CD14-positive monocyte (primary cell): ENCODE results near the gene MUC20. TPM values are rescaled to one million over a fixed set of nuclear protein-coding genes. Genes with fewer than 3 reads are reported as not detected.

Experiments used
- DNase-seq, 3 donors: peaks; one replicate each; pipeline ENCODE4 v3.0.0-alpha.2; 2011 to 2022
- H2AFZ ChIP-seq: 2 replicates; pipeline ENCODE4 v1.6.0; 2012; ENCODE audit warnings: mild to moderate bottlenecking, low read depth, low read length, inconsistent platforms; ENCODE audit not compliant: insufficient read depth, poor library complexity, severe bottlenecking
- H3K27ac ChIP-seq, 2 donors: 1 replicate in 1 of 2; 2 replicates in 1 of 2; pipeline ENCODE4 v1.5.1; 2012 to 2013; ENCODE audit warnings: low read length in 2 of 2, control low read depth in 1 of 2, inconsistent platforms in 1 of 2, low read depth in 1 of 2, mild to moderate bottlenecking in 1 of 2
- H3K27me3 ChIP-seq, 2 donors: one replicate each; pipeline versions ENCODE4 v1.6.0 to v1.6.1; 2011 to 2013; ENCODE audit warnings: low read length in 2 of 2; ENCODE audit not compliant: control insufficient read depth in 2 of 2, insufficient read depth in 2 of 2
- H3K36me3 ChIP-seq, 2 donors: replicated peaks in 1 of 2; 1 replicate in 1 of 2; 2 replicates in 1 of 2; pipeline versions ENCODE4 v1.5.1 to v1.6.1; 2012 to 2013; ENCODE audit warnings: low read length in 2 of 2, control low read depth in 1 of 2, inconsistent platforms in 1 of 2, mild to moderate bottlenecking in 1 of 2; ENCODE audit not compliant: insufficient read depth in 2 of 2, control insufficient read depth in 1 of 2
- H3K4me1 ChIP-seq, 2 donors: 1 replicate in 1 of 2; 2 replicates in 1 of 2; pipeline versions ENCODE4 v1.5.1 to v1.6.1; 2012 to 2013; ENCODE audit warnings: low read length in 2 of 2, control low read depth in 1 of 2, inconsistent platforms in 1 of 2, mild to moderate bottlenecking in 1 of 2, moderate library complexity in 1 of 2; ENCODE audit not compliant: insufficient read depth in 2 of 2, control insufficient read depth in 1 of 2
- H3K4me2 ChIP-seq: replicated peaks from 2 replicates; pipeline ENCODE3; 2012; ENCODE audit warnings: low read length, moderate library complexity, mild to moderate bottlenecking; ENCODE audit not compliant: poor library complexity, severe bottlenecking; ENCODE audit errors: extremely low read depth
- H3K4me3 ChIP-seq, 3 experiments: fragments of 200-600 bp in 1 of 3; sonication (generic) in 1 of 3; replicated peaks in 1 of 3; 1 replicate in 2 of 3; 2 replicates in 1 of 3; pipeline ENCODE4 v1.5.1; 2011 to 2013; ENCODE audit warnings: low read length in 3 of 3, mild to moderate bottlenecking in 3 of 3, control low read depth in 2 of 3, low read depth in 2 of 3, inconsistent platforms in 1 of 3, moderate library complexity in 1 of 3
- H3K79me2 ChIP-seq: 2 replicates; pipeline ENCODE4 v1.6.0; 2012; ENCODE audit warnings: mild to moderate bottlenecking, control low read depth, inconsistent platforms, low read length, moderate library complexity; ENCODE audit not compliant: insufficient read depth
- H3K9ac ChIP-seq: 2 replicates; pipeline ENCODE4 v1.6.0; 2017; ENCODE audit warnings: low read length, mild to moderate bottlenecking; ENCODE audit not compliant: insufficient read depth, poor library complexity, severe bottlenecking
- H3K9me3 ChIP-seq, 2 donors: replicated peaks in 1 of 2; 1 replicate in 1 of 2; 2 replicates in 1 of 2; pipeline versions ENCODE4 v1.5.1 to v1.6.1; 2012 to 2013; ENCODE audit warnings: low read length in 2 of 2, control low read depth in 1 of 2; ENCODE audit not compliant: control insufficient read depth in 1 of 2, insufficient read depth in 1 of 2
- H4K20me1 ChIP-seq: 2 replicates; pipeline ENCODE4 v1.6.0; 2012; ENCODE audit warnings: mild to moderate bottlenecking, low read length, control low read depth, moderate library complexity; ENCODE audit not compliant: insufficient read depth
- H3K27ac Mint-ChIP-seq, 7 donors: one replicate each; pipeline ENCODE4 v1.8.0; 2020; ENCODE audit warnings: mild to moderate bottlenecking in 7 of 7, mixed read lengths in 7 of 7, moderate library complexity in 6 of 7, inconsistent platforms in 2 of 7
- H3K27me3 Mint-ChIP-seq, 3 donors: one replicate each; pipeline ENCODE4 v1.8.0; 2021 to 2022; ENCODE audit warnings: low read depth in 3 of 3, mild to moderate bottlenecking in 3 of 3, mixed read lengths in 3 of 3, moderate library complexity in 3 of 3, inconsistent platforms in 1 of 3
- H3K36me3 Mint-ChIP-seq, 2 donors: one replicate each; pipeline ENCODE4 v1.8.0; 2020; ENCODE audit warnings: mixed read lengths in 2 of 2, inconsistent platforms in 1 of 2, mild to moderate bottlenecking in 1 of 2
- H3K4me1 Mint-ChIP-seq: one replicate; pipeline ENCODE4 v1.8.0; 2020; ENCODE audit warnings: mild to moderate bottlenecking, mixed read lengths
- H3K4me3 Mint-ChIP-seq, 2 donors: one replicate each; pipeline ENCODE4 v1.8.0; 2020; ENCODE audit warnings: mild to moderate bottlenecking in 2 of 2, mixed read lengths in 2 of 2, moderate library complexity in 1 of 2
- H3K9me3 Mint-ChIP-seq, 7 donors: one replicate each; pipeline ENCODE4 v1.8.0; 2020 to 2022; ENCODE audit warnings: mixed read lengths in 7 of 7, mild to moderate bottlenecking in 6 of 7, moderate library complexity in 6 of 7, inconsistent platforms in 2 of 7
- CTCF ChIP-seq: fragments of 200-600 bp; IDR thresholded peaks from one replicate; pipeline ENCODE4 v1.8.0; 2022; ENCODE audit warnings: antibody characterized with exemption, mild to moderate bottlenecking
- WGBS: methylation state at CpG from one replicate; pipeline ENCODE4 v1.1.5; 2013; ENCODE audit warnings: missing lambda C conversion rate; ENCODE audit not compliant: insufficient coverage; 5-methylcytosine and 5-hydroxymethylcytosine counted together
- intact Hi-C, 2 donors: fragments of 100-400 bp; cut with micrococcal nuclease; formaldehyde crosslinking; loops; one replicate each; pipeline versions ENCODE4 v1.15.0 to v1.15.1; 2023
- polyA plus RNA-seq, 3 donors: library from polyadenylated mRNA; depleted of rRNA in 1 of 3; unstranded in 2 of 3; stranded (reverse) in 1 of 3; fragments of 300-500 nt in 2 of 3; fragments of >200 nt in 1 of 3; fragmentation: Illumina TruSeq in 2 of 3; gene quantifications; 1 replicate in 2 of 3; 2 replicates in 1 of 3; pipeline ENCODE4 v1.2.3, GENCODE V29; 2012 to 2021

MUC20 gene
- polyA plus RNA-seq, 3 donors = 5.4 TPM; not detected in 2

GRCh38 chr3:195698325-195698646 lies 22.5 kb upstream of the MUC20 start:
- Mint-ChIP-seq H3K4me3 (no peak overlapping the region), H3K27me3 (no peaks in the 10 kb centered on the region), H3K36me3 (peaks cover 37 to 50% of the 10 kb centered on the region in 2 donors), H3K9me3 (peaks cover 0 to 3% (median 0%) of the 10 kb centered on the region in 7 donors), H3K27ac (peak overlapping the region in 1 of 7 donors; percentile 11), H3K4me1 (peaks cover 2% of the 10 kb centered on the region)
- Histone ChIP-seq H3K9ac (no peak overlapping the region), H3K4me1 (no peaks in the 10 kb centered on the region), H3K9me3 (no peaks in the 10 kb centered on the region), H3K36me3 (peaks cover 26 to 44% of the 10 kb centered on the region in 2 donors), H3K79me2 (no peaks in the 10 kb centered on the region), H3K27me3 (no peaks in the 10 kb centered on the region), H3K4me2 (no peak overlapping the region), H3K27ac (no peak overlapping the region), H2AFZ (no peak overlapping the region), H4K20me1 (no peaks in the 10 kb centered on the region), H3K4me3 (no peak overlapping the region)
- DNase-seq = no peak
- intact Hi-C loops = no loop called here
- no peak for TF ChIP-seq CTCF
- 96% methylated on average over 4 of the region's 4 CpGs for WGBS

DNA sequence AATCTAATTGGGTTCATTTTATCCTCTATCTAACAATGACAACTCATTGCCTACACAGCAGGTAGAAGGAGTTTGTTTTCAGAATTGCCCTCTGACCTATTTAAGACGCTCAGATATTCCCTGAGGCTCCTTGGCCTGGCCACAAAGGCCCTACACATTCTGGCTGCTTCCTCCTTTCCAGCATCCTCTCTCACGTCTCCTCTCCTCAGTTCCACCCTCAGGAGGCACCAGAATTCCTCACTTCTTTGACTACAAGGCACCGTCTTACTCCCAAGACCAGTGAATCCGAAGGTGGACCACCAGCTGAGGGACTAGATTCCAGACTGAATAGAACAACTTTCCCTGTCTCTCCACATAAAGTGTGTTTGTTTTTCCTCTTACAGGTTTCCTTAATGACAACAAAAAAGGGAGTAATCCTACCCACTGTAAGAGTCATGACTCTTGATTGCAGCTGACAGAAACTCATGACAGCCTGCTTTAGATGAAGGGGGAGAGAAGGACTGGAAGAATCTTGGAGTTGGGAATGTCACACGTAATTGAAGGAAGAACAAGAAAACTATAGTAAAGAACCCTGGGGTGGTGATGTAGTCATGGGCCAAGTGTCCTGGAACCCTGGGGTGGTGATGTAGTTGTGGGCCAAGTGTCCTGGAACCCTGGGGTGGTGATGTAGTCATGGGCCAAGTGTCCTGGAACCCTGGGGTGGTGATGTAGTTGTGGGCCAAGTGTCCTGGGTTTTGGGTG lies 22.0 kb upstream of the MUC20 start:
- Mint-ChIP-seq H3K4me3 (no peak overlapping the region), H3K4me1 (peaks cover 2% of the 10 kb centered on the region), H3K36me3 (peaks cover 32 to 44% of the 10 kb centered on the region in 2 donors), H3K27me3 (no peaks in the 10 kb centered on the region), H3K27ac (peak overlapping the region in 1 of 7 donors; percentile 16), H3K9me3 (peaks cover 0 to 3% (median 0%) of the 10 kb centered on the region in 7 donors)
- Histone ChIP-seq H2AFZ (no peak overlapping the region), H3K27me3 (no peaks in the 10 kb centered on the region), H3K4me2 (no peak overlapping the region), H3K9me3 (no peaks in the 10 kb centered on the region), H3K79me2 (no peaks in the 10 kb centered on the region), H3K4me1 (no peaks in the 10 kb centered on the region), H3K27ac (no peak overlapping the region), H3K4me3 (no peak overlapping the region), H3K9ac (no peak overlapping the region), H4K20me1 (no peaks in the 10 kb centered on the region), H3K36me3 (peaks cover 21 to 38% of the 10 kb centered on the region in 2 donors)
- 96% methylated on average over 5 of the region's 5 CpGs for WGBS
- intact Hi-C loops = no loop called here
- no peak for TF ChIP-seq CTCF
- DNase-seq = no peak
